GM10266 (cell line): ENCODE measurements around the gene KCNJ13.
"Not testable (repeated sequence)": the region's sequence is repeated elsewhere in the genome, so short reads cannot be mapped to it uniquely, and the experiment has no call there.

Source experiments
- DNase-seq: peaks from one replicate; pipeline ENCODE4 v3.0.0; 2012; ENCODE audit errors: extremely low spot score
- CTCF ChIP-seq: IDR thresholded peaks from 2 replicates; pipeline ENCODE4 v1.5.1; 2012; ENCODE audit warnings: mild to moderate bottlenecking, low read depth; ENCODE audit not compliant: control insufficient read depth, insufficient read depth; ENCODE audit errors: missing control alignments

The KCNJ13 gene

DNA sequence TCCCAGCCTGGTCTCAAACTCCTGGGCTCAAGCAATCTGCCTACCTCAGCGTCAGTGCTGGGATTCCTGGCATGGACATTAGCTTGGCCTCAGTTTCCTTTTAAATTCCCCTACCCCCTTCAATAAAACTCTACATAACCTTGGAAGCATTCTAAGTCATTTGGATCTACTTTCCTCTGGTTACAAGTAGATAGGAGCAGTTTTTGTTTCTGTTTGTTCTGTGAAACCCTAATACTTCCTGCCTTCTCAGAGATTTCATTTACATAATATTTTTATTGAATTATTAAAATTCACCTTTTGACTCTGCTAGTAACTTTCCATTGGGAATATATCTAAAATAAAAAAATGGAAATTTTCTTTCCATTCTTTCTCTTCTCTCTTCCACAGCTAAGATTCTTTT lies 53.3 kb downstream of the KCNJ13 start:
- no peak for TF ChIP-seq CTCF

DNA sequence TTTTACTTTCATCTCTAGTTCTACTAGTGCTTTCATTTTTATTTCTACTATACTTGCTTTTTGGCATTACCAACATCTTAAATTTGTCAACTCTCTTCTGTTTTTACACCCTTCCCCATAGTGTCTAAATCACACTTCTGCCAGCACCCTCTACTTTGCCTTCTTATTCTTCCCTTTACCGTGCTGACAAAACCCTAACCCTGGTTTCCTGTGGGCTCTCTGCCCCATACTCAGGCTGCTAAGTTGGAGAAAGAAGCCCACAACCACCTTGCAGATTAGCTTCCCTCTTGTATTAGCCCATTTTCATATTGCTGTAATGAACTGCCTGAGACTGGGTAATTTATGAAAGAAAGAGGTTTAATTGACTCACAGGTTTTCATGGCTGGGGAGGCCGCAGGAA lies 54.5 kb downstream of the KCNJ13 start:
- DNase-seq: no peak
- no peak for TF ChIP-seq CTCF

More for the DNA sequence above, 53.3 kb downstream of the KCNJ13 start:
- DNase-seq: no peak

GRCh38 chr2:232721261-232721660 lies 55.1 kb downstream of the KCNJ13 start:
- no peak for DNase-seq
- no peak for TF ChIP-seq CTCF

GRCh38 chr2:232720056-232720455 lies 56.3 kb downstream of the KCNJ13 start:
- not testable (repeated sequence) for DNase-seq
